Measurements from ENCODE around the gene ANKS1A.
"Not testable (repeated sequence)": the region's sequence is repeated elsewhere in the genome, so short reads cannot be mapped to it uniquely, and the experiment has no call there.

The ANKS1A gene

GRCh38 chr6:35106061-35106460 lies 217.0 kb downstream of the ANKS1A start:
- not testable (repeated sequence) for DNase-seq (ENCODE audit: low read depth)

GRCh38 chr6:35107208-35107607 lies 218.2 kb downstream of the ANKS1A start:
- not testable (repeated sequence) for DNase-seq (ENCODE audit: low read depth)

GRCh38 chr6:35107761-35108160 lies 218.7 kb downstream of the ANKS1A start:
- DNase-seq (ENCODE audit: low read depth): not testable (repeated sequence)

- DNase-seq (ENCODE audit: low read depth): no peak
Measured at GRCh38 chr6:35108309-35108885, 219.3 kb downstream of the ANKS1A start.

- no peak for DNase-seq (ENCODE audit: low read depth)
Measured at GRCh38 chr6:35120746-35121145, 231.7 kb downstream of the ANKS1A start.

GRCh38 chr6:35124356-35124755 lies 235.3 kb downstream of the ANKS1A start:
- no peak for DNase-seq (ENCODE audit: low read depth)

- no peak for DNase-seq (ENCODE audit: low read depth)
Measured at GRCh38 chr6:35128042-35128441, 239.0 kb downstream of the ANKS1A start.

- no peak for DNase-seq (ENCODE audit: low read depth)
Measured at GRCh38 chr6:35128496-35128895, 239.4 kb downstream of the ANKS1A start.

- no peak for DNase-seq (ENCODE audit: low read depth)
Measured at GRCh38 chr6:35136185-35136584, 247.1 kb downstream of the ANKS1A start.

GRCh38 chr6:35138191-35138590 lies 249.1 kb downstream of the ANKS1A start:
- not testable (repeated sequence) for DNase-seq (ENCODE audit: low read depth)

GRCh38 chr6:35139470-35139869 lies 250.4 kb downstream of the ANKS1A start:
- no peak for DNase-seq (ENCODE audit: low read depth)

GRCh38 chr6:35139924-35140638 lies 251.0 kb downstream of the ANKS1A start:
- DNase-seq (ENCODE audit: low read depth): no peak

GRCh38 chr6:35140639-35141006 lies 251.6 kb downstream of the ANKS1A start:
- no peak for DNase-seq (ENCODE audit: low read depth)

Measured in HS-5 (cell line).